HepG2 (cell line): ENCODE measurements around the gene ANO9. TPM values are rescaled to one million over a fixed set of nuclear protein-coding genes. Genes with fewer than 3 reads are reported as not detected.
A peak's percentile ranks its signal among the peaks of the same experiment; 100 is the strongest.

Source experiments
- ATF1 ChIP-seq: IDR thresholded peaks from 2 replicates; pipeline ENCODE4 v1.6.1; 2016; ENCODE audit warnings: mild to moderate bottlenecking, control low read depth
- ATF7-NPFF ChIP-seq: sonication (generic); formaldehyde crosslinking; IDR thresholded peaks from 2 replicates; pipeline ENCODE4 v1.8.1; 2023; ENCODE audit warnings: mild to moderate bottlenecking, low read depth, missing genetic modification reagents, moderate library complexity
- FOXK2 ChIP-seq: fragments of 450-650 bp; IDR thresholded peaks from 2 replicates; pipeline ENCODE4 v1.6.1; 2016
- MAF1 ChIP-seq: sonication (generic); formaldehyde crosslinking; IDR thresholded peaks from 2 replicates; pipeline ENCODE4 v1.5.0; 2020; ENCODE audit warnings: missing genetic modification reagents, borderline replicate concordance
- MIER3 ChIP-seq: IDR thresholded peaks from 2 replicates; pipeline ENCODE4 v1.6.1; 2016; ENCODE audit warnings: missing compliant biosample characterization, borderline replicate concordance
- MYC ChIP-seq: sonication (generic); formaldehyde crosslinking; IDR thresholded peaks from 2 replicates; pipeline ENCODE4 v1.9.0; 2021; ENCODE audit warnings: missing genetic modification reagents, borderline replicate concordance
- RBFOX2 ChIP-seq: fragments of 200-400 bp; formaldehyde crosslinking; IDR thresholded peaks from 2 replicates; pipeline ENCODE4 v1.6.1; 2017; ENCODE audit warnings: low read depth, mild to moderate bottlenecking, low read length
- RFX5 ChIP-seq: IDR thresholded peaks from 2 replicates; pipeline ENCODE4 v1.6.1; 2011; ENCODE audit warnings: low read depth, low read length, improper control_type of control experiment
- ZNF382 ChIP-seq: sonication (generic); formaldehyde crosslinking; IDR thresholded peaks from 2 replicates; pipeline ENCODE4 v1.5.0; 2020; ENCODE audit warnings: missing genetic modification reagents, mild to moderate bottlenecking, borderline replicate concordance
- ZNF383 ChIP-seq: sonication (generic); formaldehyde crosslinking; IDR thresholded peaks from 2 replicates; pipeline ENCODE4 v1.4.0; 2020; ENCODE audit warnings: missing genetic modification reagents, mild to moderate bottlenecking, borderline replicate concordance
- ZNF431 ChIP-seq: sonication (generic); formaldehyde crosslinking; IDR thresholded peaks from 2 replicates; pipeline ENCODE4 v1.9.0; 2022; ENCODE audit warnings: missing genetic modification reagents, low read depth, mild to moderate bottlenecking, borderline replicate concordance
- polyA plus RNA-seq, 8 experiments: library from polyadenylated mRNA; depleted of rRNA in 3 of 8; stranded (reverse) in 7 of 8; unstranded in 1 of 8; fragments of >200 nt; fragmentation: Illumina TruSeq in 4 of 8; extraction: Trizol in 4 of 8; gene quantifications; 2 replicates each; pipeline versions ENCODE4 v1.2.1 to v1.2.3, GENCODE V29; 2011 to 2016; ENCODE audit warnings: low read depth in 4 of 8, missing spikeins in 1 of 8, mixed read lengths in 1 of 8; ENCODE audit not compliant: insufficient read depth in 1 of 8
- total RNA-seq, 5 experiments: library from RNA; depleted of rRNA; stranded (reverse); fragments of >200 nt; fragmentation: Illumina TruSeq; extraction: Trizol; gene quantifications; 2 replicates each; pipeline ENCODE4 v1.2.3, GENCODE V29; 2016; ENCODE audit warnings: low read depth in 1 of 5
- TF ChIP-seq, protein P1 (sequence below): sonication (generic); formaldehyde crosslinking; IDR thresholded peaks from 2 replicates; pipeline ENCODE4 v1.8.1; 2022; ENCODE audit warnings: mild to moderate bottlenecking, missing genetic modification reagents
- TF ChIP-seq, protein P2 (sequence below): sonication (generic); formaldehyde crosslinking; IDR thresholded peaks from 2 replicates; pipeline ENCODE4 v1.5.0; 2020; ENCODE audit warnings: missing genetic modification reagents, mild to moderate bottlenecking, borderline replicate concordance
- TF ChIP-seq, protein P3 (sequence below): sonication (generic); formaldehyde crosslinking; IDR thresholded peaks from 2 replicates; pipeline ENCODE4 v1.4.0; 2020; ENCODE audit warnings: missing genetic modification reagents
- TF ChIP-seq, protein P4 (sequence below): sonication (generic); formaldehyde crosslinking; conservative IDR thresholded peaks from 2 replicates; pipeline ENCODE4 v1.4.0; 2020; ENCODE audit warnings: missing genetic modification reagents
- TF ChIP-seq, protein P5 (sequence below): sonication (generic); formaldehyde crosslinking; IDR thresholded peaks from 2 replicates; pipeline ENCODE4 v1.8.0; 2022; ENCODE audit warnings: low read depth, missing genetic modification reagents
- TF ChIP-seq, protein P6 (sequence below): sonication (generic); formaldehyde crosslinking; IDR thresholded peaks from 2 replicates; pipeline ENCODE4 v1.5.1; 2020; ENCODE audit warnings: missing genetic modification reagents, mild to moderate bottlenecking, borderline replicate concordance
- TF ChIP-seq, protein P7 (sequence below): sonication (generic); formaldehyde crosslinking; IDR thresholded peaks from 2 replicates; pipeline ENCODE4 v1.5.0; 2020; ENCODE audit warnings: mild to moderate bottlenecking, missing genetic modification reagents, borderline replicate concordance

The ANO9 gene
- total and polyA plus RNA-seq, 2 of the 13 experiments (the other 11 are each of a cell fraction or from before 2014, with no cell fraction given), result 8.9 to 14.3 TPM

DNA sequence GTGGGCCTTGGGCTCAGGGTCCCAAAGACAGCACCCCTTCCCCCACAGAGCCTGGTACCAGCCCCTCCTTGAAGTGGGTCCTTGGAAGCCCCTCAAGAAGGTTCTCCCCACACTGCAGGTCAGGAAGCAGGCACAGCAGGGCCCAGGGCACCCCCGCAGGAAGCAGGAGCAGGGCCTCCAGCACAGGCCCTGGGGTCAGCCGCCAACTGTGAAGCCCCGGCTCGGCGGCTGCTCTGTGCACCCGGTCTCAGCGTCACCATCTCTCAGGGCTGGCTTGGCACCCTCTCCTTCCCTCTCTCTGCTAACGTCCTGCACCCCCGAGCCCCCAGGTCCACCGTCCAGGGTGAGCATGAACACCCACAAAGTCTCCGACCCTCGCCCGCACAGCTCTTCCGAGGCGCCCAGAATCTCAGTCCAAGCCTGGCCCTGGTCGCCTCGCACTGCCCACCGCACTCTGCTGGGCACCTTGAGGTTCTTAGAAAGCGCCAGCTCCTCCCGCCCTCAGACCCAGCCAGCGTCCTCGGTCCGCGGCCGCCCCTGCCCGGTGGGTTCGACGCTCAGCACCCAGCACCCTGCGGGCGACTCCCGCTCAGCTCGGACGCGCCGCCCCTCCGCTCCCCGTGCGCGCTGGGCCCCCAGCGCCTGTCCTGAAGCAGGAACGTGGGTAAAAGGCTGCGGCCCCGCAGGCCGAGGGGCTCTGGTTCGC, 25.6 kb downstream of the ANO9 start (continued):
- TF ChIP-seq, protein P1, sequence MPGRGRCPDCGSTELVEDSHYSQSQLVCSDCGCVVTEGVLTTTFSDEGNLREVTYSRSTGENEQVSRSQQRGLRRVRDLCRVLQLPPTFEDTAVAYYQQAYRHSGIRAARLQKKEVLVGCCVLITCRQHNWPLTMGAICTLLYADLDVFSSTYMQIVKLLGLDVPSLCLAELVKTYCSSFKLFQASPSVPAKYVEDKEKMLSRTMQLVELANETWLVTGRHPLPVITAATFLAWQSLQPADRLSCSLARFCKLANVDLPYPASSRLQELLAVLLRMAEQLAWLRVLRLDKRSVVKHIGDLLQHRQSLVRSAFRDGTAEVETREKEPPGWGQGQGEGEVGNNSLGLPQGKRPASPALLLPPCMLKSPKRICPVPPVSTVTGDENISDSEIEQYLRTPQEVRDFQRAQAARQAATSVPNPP (CRISPR knock-in tag), result no peak
- TF ChIP-seq, protein P2, sequence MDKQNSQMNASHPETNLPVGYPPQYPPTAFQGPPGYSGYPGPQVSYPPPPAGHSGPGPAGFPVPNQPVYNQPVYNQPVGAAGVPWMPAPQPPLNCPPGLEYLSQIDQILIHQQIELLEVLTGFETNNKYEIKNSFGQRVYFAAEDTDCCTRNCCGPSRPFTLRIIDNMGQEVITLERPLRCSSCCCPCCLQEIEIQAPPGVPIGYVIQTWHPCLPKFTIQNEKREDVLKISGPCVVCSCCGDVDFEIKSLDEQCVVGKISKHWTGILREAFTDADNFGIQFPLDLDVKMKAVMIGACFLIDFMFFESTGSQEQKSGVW, result no peak
- TF ChIP-seq, protein P3, sequence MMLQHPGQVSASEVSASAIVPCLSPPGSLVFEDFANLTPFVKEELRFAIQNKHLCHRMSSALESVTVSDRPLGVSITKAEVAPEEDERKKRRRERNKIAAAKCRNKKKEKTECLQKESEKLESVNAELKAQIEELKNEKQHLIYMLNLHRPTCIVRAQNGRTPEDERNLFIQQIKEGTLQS (CRISPR knock-in tag), result no peak
- TF ChIP-seq MYC (CRISPR knock-in tag) (peak; percentile 45; the same call in 1 of the 2 replicates), ATF1 (CRISPR knock-in tag) (no peak), ZNF383 (CRISPR knock-in tag) (no peak), ZNF382 (CRISPR knock-in tag) (no peak), RFX5 (no peak), ZNF431 (CRISPR knock-in tag) (no peak), RBFOX2 (0 out of 2 replicates have a peak, but pooled peaks have one; percentile 47), FOXK2 (no peak), MIER3 (no peak), MAF1 (CRISPR knock-in tag) (no peak), ATF7-NPFF (CRISPR knock-in tag) (no peak)
- TF ChIP-seq, protein P4, sequence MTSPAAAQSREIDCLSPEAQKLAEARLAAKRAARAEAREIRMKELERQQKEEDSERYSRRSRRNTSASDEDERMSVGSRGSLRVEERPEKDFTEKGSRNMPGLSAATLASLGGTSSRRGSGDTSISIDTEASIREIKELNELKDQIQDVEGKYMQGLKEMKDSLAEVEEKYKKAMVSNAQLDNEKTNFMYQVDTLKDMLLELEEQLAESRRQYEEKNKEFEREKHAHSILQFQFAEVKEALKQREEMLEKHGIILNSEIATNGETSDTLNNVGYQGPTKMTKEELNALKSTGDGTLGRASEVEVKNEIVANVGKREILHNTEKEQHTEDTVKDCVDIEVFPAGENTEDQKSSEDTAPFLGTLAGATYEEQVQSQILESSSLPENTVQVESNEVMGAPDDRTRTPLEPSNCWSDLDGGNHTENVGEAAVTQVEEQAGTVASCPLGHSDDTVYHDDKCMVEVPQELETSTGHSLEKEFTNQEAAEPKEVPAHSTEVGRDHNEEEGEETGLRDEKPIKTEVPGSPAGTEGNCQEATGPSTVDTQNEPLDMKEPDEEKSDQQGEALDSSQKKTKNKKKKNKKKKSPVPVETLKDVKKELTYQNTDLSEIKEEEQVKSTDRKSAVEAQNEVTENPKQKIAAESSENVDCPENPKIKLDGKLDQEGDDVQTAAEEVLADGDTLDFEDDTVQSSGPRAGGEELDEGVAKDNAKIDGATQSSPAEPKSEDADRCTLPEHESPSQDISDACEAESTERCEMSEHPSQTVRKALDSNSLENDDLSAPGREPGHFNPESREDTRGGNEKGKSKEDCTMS, result no peak
- TF ChIP-seq, protein P5, sequence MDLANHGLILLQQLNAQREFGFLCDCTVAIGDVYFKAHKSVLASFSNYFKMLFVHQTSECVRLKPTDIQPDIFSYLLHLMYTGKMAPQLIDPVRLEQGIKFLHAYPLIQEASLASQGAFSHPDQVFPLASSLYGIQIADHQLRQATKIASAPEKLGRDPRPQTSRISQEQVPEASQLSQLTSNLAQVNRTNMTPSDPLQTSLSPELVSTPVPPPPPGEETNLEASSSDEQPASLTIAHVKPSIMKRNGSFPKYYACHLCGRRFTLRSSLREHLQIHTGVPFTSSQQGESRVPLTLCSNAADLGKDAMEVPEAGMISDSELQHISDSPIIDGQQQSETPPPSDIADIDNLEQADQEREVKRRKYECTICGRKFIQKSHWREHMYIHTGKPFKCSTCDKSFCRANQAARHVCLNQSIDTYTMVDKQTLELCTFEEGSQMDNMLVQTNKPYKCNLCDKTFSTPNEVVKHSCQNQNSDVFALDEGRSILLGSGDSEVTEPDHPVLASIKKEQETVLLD, result no peak
- TF ChIP-seq, protein P6, sequence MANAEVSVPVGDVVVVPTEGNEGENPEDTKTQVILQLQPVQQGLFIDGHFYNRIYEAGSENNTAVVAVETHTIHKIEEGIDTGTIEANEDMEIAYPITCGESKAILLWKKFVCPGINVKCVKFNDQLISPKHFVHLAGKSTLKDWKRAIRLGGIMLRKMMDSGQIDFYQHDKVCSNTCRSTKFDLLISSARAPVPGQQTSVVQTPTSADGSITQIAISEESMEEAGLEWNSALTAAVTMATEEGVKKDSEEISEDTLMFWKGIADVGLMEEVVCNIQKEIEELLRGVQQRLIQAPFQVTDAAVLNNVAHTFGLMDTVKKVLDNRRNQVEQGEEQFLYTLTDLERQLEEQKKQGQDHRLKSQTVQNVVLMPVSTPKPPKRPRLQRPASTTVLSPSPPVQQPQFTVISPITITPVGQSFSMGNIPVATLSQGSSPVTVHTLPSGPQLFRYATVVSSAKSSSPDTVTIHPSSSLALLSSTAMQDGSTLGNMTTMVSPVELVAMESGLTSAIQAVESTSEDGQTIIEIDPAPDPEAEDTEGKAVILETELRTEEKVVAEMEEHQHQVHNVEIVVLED (CRISPR knock-in tag), result 0 out of 2 replicates have a peak, but pooled peaks have one; percentile 16
- TF ChIP-seq, protein P7, sequence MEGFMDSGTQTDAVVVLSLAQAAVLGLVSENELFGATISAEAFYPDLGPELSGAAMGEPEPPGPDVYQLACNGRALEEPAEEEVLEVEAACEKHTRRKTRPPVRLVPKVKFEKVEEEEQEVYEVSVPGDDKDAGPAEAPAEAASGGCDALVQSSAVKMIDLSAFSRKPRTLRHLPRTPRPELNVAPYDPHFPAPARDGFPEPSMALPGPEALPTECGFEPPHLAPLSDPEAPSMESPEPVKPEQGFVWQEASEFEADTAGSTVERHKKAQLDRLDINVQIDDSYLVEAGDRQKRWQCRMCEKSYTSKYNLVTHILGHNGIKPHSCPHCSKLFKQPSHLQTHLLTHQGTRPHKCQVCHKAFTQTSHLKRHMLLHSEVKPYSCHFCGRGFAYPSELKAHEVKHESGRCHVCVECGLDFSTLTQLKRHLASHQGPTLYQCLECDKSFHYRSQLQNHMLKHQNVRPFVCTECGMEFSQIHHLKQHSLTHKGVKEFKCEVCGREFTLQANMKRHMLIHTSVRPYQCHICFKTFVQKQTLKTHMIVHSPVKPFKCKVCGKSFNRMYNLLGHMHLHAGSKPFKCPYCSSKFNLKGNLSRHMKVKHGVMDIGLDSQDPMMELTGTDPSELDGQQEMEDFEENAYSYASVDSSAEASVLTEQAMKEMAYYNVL, result no peak
